Right renal cortex interstitium (tissue), 3 donors: ENCODE measurements around the gene GCFC2. TPM values are rescaled to one million over a fixed set of nuclear protein-coding genes. Genes with fewer than 3 reads are reported as not detected.

Source experiments
- DNase-seq, 3 donors: peaks; one replicate each; pipeline ENCODE4 v3.0.0-alpha.2; 2013; ENCODE audit warnings: low read depth in 3 of 3, low spot score in 2 of 3
- polyA plus RNA-seq, 3 donors: library from polyadenylated mRNA; unstranded; fragments of 120-200 nt; gene quantifications; one replicate each; pipeline ENCODE4 v1.2.1, GENCODE V29; 2013; ENCODE audit not compliant: insufficient read length in 3 of 3

The GCFC2 gene
- polyA plus RNA-seq, 3 donors, result 42.9 to 50.5 (median 48.7) TPM

- no peak for DNase-seq
Measured at GRCh38 chr2:75632813-75633212, 77.9 kb downstream of the GCFC2 start.

- DNase-seq, result no peak
Measured at GRCh38 chr2:75632091-75632701, 78.5 kb downstream of the GCFC2 start.

- peak in 1 of 3 donors; percentile 66 for DNase-seq
Measured at GRCh38 chr2:75627902-75628504, 82.7 kb downstream of the GCFC2 start.

- DNase-seq, result no peak
Measured at GRCh38 chr2:75622929-75623328, 87.8 kb downstream of the GCFC2 start.

GRCh38 chr2:75622500-75622899, 88.2 kb downstream of the GCFC2 start:
- DNase-seq, result no peak

DNA sequence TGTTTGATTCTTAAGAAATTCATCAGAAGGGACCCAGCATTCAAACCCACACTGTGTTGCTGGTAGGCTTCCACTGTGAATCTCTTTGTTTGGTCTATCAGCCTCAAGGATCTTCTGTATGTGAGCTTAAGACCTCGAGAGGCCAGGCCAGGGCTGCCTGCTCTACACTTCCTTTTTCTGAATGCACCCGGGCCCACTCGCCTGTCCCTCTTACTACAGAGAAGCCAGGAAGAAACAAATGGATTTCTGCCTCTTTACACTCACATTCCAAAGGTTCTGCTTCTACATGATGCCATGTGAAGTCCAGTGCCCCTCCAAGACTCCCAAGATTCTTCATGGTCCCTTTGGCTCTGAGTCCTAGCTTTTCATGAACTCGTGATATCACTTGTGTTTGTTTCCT, 89.5 kb downstream of the GCFC2 start:
- DNase-seq, result no peak

DNA sequence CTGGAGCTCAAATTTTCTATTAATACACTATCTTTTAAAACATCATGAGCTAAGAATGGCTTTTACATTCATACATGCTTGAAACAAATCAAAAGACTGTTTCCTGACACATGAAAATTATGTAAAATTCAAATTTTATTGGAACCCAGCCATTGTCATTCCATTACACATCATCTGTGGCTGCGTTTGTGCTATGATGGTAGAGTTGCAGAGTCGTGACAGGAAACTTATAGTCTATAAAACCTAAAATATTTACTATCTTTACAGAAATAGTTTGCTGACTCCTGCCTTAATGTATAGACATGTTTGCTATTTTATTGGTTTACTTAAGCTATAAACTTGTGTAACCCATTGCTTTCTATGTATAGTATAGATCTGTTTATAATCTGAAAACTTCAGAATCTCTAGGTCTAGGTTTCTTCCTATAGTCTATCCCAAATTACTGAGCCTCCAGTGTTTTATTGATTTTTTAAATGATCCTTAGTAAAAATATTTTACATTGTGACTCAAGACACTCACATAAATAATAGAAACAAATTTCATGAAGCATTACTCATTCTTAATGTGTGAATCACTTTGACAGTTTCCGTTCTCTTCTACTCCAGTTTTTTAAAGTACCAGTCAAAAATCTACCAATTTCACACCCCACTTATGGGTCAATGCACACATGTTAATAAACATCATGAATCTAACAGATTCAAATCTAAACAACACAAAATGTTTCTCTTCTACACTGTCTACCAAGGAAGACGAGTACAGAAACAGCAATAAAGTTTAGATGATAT, 90.6 kb downstream of the GCFC2 start:
- no peak for DNase-seq

DNA sequence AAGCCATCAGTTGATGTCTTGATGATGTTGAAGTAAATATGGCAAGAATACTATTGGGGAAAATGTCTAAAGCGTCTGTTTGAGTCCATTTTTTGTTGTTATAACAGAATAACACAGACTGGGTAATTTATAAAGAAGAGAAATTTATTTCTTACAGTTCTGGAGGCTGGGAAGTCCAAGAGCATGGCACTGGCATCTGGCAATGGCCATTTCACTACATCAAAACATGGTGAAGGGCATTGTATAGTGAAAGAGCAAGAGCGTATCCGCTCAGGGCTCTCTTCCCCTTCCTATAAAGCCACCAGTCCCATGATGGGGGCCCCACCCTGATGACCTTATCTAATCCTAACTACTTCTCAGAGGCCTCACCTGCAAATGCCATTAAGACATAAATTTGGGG, 93.8 kb downstream of the GCFC2 start:
- no peak for DNase-seq

DNA sequence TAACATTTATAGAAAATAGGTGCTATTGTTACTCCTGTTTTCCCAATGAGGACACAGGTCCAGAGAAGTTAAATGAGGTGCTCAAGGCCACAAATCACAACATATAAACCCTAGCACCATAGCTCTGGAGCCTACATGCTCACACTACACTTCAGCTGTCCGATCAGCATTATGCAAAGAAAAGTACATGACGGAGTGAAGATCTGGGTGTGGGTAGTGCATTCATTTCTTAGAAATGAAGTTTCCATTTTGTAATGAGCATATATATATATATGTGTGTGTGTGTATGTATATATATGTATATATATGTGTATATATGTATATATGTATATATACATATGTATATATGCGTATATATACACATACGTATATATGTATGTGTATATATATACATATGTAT, 94.3 kb downstream of the GCFC2 start:
- no peak for DNase-seq

DNA sequence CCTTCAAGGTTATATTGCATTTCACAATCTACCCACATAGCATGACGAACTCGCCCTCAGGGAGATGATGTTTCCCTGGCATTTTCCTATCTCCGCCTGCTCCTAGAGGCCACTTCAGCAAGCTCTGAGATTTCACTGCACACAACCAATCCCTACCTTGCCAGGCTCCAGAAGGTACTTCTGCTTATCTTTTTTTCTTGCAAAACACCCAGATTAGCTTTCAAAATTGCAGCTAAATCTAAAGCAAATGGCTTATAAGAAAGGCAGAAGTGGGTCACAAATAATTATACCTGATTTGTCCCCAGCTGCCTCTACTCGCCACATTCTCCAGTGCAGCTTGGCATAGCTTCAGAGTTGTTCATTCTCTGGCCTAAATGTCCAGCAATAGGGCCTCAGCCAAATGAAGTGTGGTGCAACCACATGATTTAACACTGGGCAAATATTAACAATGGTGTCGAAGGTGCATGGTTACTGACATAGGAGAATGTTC, 96.5 kb downstream of the GCFC2 start:
- no peak for DNase-seq

- no peak for DNase-seq
Measured at GRCh38 chr2:75612862-75613243, 97.9 kb downstream of the GCFC2 start.

Other genes starting within 250 kb of the GCFC2 start
- 10 to 100 TPM; 12.3 to 16.6 (median 15.6) TPM for gene EVA1A, start 150.0 kb downstream of the GCFC2 start, polyA plus RNA-seq
- gene MRPL19, start 64.1 kb downstream of the GCFC2 start, polyA plus RNA-seq, result 10 to 100 TPM; 65.6 to 77.9 (median 67.6) TPM